ENCODE data around the gene ZNF813. TPM values are rescaled to one million over a fixed set of nuclear protein-coding genes. Genes with fewer than 3 reads are reported as not detected.

ZNF813 gene
- total RNA-seq, 1 experiment from 2014 or later, result not detected

GRCh38 chr19:53517114-53517741 is 49.7 kb downstream of the ZNF813 start:
- RAD21 ChIA-PET (ENCODE audit: low non-redundant PET in 1 of 2, low total read pairs in 2 of 2, uncharacterized antibody in 2 of 2, unreplicated experiment in 2 of 2), result no interaction called here
- H3K4me2 ChIP-seq (ENCODE audit: low read length), result no peak overlapping the region
- no peaks in the 10 kb centered on the region for H3K36me3 ChIP-seq (ENCODE audit: control insufficient read depth in 1 of 2, insufficient read depth in 2 of 2, low read length in 2 of 2)
- no peak for DNase-seq (ENCODE audit: low read depth, low spot score)
- BruUV-seq (replicated peaks), result no TSS peak
- H3K4me3 ChIP-seq (replicated peaks in 1 of 2; ENCODE audit: low read depth in 1 of 2, low read length in 2 of 2), result no peak overlapping the region
- TF ChIP-seq MAX (IDR thresholded peaks at IDR 0.05) (no peak), ZFX (IDR thresholded peaks at IDR 0.05) (no peak), POLR2A (IDR thresholded peaks at IDR 0.05; ENCODE audit: borderline replicate concordance, extremely low read depth, insufficient read depth, insufficient read length) (no peak), CBX3 (IDR thresholded peaks at IDR 0.05; ENCODE audit: low read depth) (no peak)
- POLR2A ChIA-PET, result no interaction called here
- no peak for ATAC-seq
- H3K9me3 ChIP-seq (ENCODE audit: control insufficient read depth in 1 of 2, insufficient read depth in 1 of 2, low read depth in 1 of 2, low read length in 2 of 2), result peaks cover 0 to 10% of the 10 kb centered on the region in 2 experiments; a peak in 2 of 4 replicates
- no peak overlapping the region for H3K9ac ChIP-seq (ENCODE audit: low read length)
- H4K20me1 ChIP-seq (ENCODE audit: insufficient read depth), result no peaks in the 10 kb centered on the region
- H2AFZ ChIP-seq (ENCODE audit: low read depth, low read length, poor library complexity, severe bottlenecking), result no peak overlapping the region
- no peaks in the 10 kb centered on the region for H3K4me1 ChIP-seq (ENCODE audit: control insufficient read depth in 1 of 2, insufficient read depth in 2 of 2, low read length in 2 of 2)
- H3K27me3 ChIP-seq (ENCODE audit: insufficient read depth, low read length), result no peaks in the 10 kb centered on the region
- no peaks in the 10 kb centered on the region for H3K9me2 ChIP-seq (ENCODE audit: insufficient read depth)
- CTCF ChIA-PET, result no interaction called here
- H3K79me2 ChIP-seq (ENCODE audit: insufficient read depth, low read length), result no peaks in the 10 kb centered on the region
- intact Hi-C loops (cut with micrococcal nuclease), result no loop called here
- no peak overlapping the region for H3K27ac ChIP-seq (ENCODE audit: low read depth, low read length)

- DNase-seq (ENCODE audit: low read depth, low spot score) (no peak), ATAC-seq (no peak)
- Histone ChIP-seq H3K4me1 (ENCODE audit: control insufficient read depth in 1 of 2, insufficient read depth in 2 of 2, low read length in 2 of 2) (no peaks in the 10 kb centered on the region), H3K4me2 (ENCODE audit: low read length) (no peak overlapping the region), H4K20me1 (ENCODE audit: insufficient read depth) (no peaks in the 10 kb centered on the region), H3K9me2 (ENCODE audit: insufficient read depth) (no peaks in the 10 kb centered on the region), H3K36me3 (ENCODE audit: control insufficient read depth in 1 of 2, insufficient read depth in 2 of 2, low read length in 2 of 2) (no peaks in the 10 kb centered on the region), H2AFZ (ENCODE audit: low read depth, low read length, poor library complexity, severe bottlenecking) (no peak overlapping the region), H3K79me2 (ENCODE audit: insufficient read depth, low read length) (no peaks in the 10 kb centered on the region), H3K27ac (ENCODE audit: low read depth, low read length) (no peak overlapping the region), H3K9ac (ENCODE audit: low read length) (no peak overlapping the region), H3K27me3 (ENCODE audit: insufficient read depth, low read length) (no peaks in the 10 kb centered on the region), H3K4me3 (replicated peaks in 1 of 2; ENCODE audit: low read depth in 1 of 2, low read length in 2 of 2) (no peak overlapping the region), H3K9me3 (ENCODE audit: control insufficient read depth in 1 of 2, insufficient read depth in 1 of 2, low read depth in 1 of 2, low read length in 2 of 2) (peaks cover 0 to 10% of the 10 kb centered on the region in 2 experiments; a peak in 2 of 4 replicates)
- no peak for TF ChIP-seq CTCF (IDR thresholded peaks at IDR 0.05 in 2 of 3, conservative IDR thresholded peaks at IDR 0.05 in 1 of 3; ENCODE audit: borderline replicate concordance in 1 of 3, insufficient read depth in 1 of 3, low read depth in 2 of 3, low read length in 2 of 3)
- no peak for TF ChIP-seq SIN3A (IDR thresholded peaks at IDR 0.05; ENCODE audit: low read depth)
- intact Hi-C loops (cut with micrococcal nuclease), result no loop called here
- RAD21 ChIA-PET (ENCODE audit: low non-redundant PET in 1 of 2, low total read pairs in 2 of 2, uncharacterized antibody in 2 of 2, unreplicated experiment in 2 of 2), result no interaction called here
- no TSS peak for BruUV-seq (replicated peaks)
- POLR2A ChIA-PET, result no interaction called here
- CTCF ChIA-PET, result no interaction called here
These were observed 50.6 kb downstream of the ZNF813 start for GRCh38 chr19:53518121-53518520.
